K562 (cell line): ENCODE results near the gene SMARCB1. TPM values are rescaled to one million over a fixed set of nuclear protein-coding genes. Genes with fewer than 3 reads are reported as not detected.

Experiments used
- BMI1 ChIP-seq: fragments of 150-350 bp; IDR thresholded peaks from 2 replicates; pipeline ENCODE4 v1.6.1; 2014; ENCODE audit warnings: low read length
- BRD9 ChIP-seq: fragments of 450-650 bp; IDR thresholded peaks from 2 replicates; pipeline ENCODE4 v1.6.1; 2018; ENCODE audit warnings: low read depth; ENCODE audit not compliant: partially characterized antibody
- CBX3 ChIP-seq, 2 experiments: IDR thresholded peaks; 1 replicate in 1 of 2; 2 replicates in 1 of 2; pipeline ENCODE4 v1.6.1; 2012; ENCODE audit warnings: inconsistent platforms in 2 of 2, low read length in 2 of 2, borderline replicate concordance in 1 of 2, control low read depth in 1 of 2
- CGGBP1 ChIP-seq: fragments of 250-450 bp; sonication (Bioruptor Pico); IDR thresholded peaks from 2 replicates; pipeline ENCODE4 v1.9.0; 2021; ENCODE audit warnings: mild to moderate bottlenecking
- CXXC5 ChIP-seq: fragments of 250-450 bp; sonication (Bioruptor Pico); IDR thresholded peaks from 2 replicates; pipeline ENCODE4 v1.8.0; 2022; ENCODE audit warnings: inconsistent platforms, mild to moderate bottlenecking, moderate library complexity
- EGR1 ChIP-seq: fragments of 450-650 bp; conservative IDR thresholded peaks from 2 replicates; pipeline ENCODE4 v1.6.1; 2017; ENCODE audit warnings: mild to moderate bottlenecking
- FIP1L1 ChIP-seq: fragments of 200-400 bp; formaldehyde crosslinking; IDR thresholded peaks from 2 replicates; pipeline ENCODE4 v1.6.1; 2018; ENCODE audit warnings: mild to moderate bottlenecking, low read depth, low read length; ENCODE audit not compliant: poor library complexity, severe bottlenecking
- HDAC8 ChIP-seq: fragments of 450-650 bp; IDR thresholded peaks from 2 replicates; pipeline ENCODE4 v1.6.1; 2016; ENCODE audit warnings: mild to moderate bottlenecking, missing genetic modification characterization, moderate library complexity, missing compliant biosample characterization
- NBN ChIP-seq: fragments of 450-650 bp; IDR thresholded peaks from 2 replicates; pipeline ENCODE4 v1.6.1; 2016; ENCODE audit warnings: low read depth, mild to moderate bottlenecking
- NR2C1 ChIP-seq, 2 experiments: fragments of 450-650 bp; IDR thresholded peaks; 2 replicates each; pipeline ENCODE4 v1.6.1; 2017; ENCODE audit warnings: mild to moderate bottlenecking in 2 of 2, antibody characterized with exemption in 1 of 2, inconsistent platforms in 1 of 2, missing compliant biosample characterization in 1 of 2, missing genetic modification characterization in 1 of 2
- NR4A1 ChIP-seq, 2 experiments: fragments of 250-450 bp in 1 of 2; fragments of 450-650 bp in 1 of 2; sonication (Bioruptor Pico) in 1 of 2; IDR thresholded peaks; 2 replicates each; pipeline versions ENCODE4 v1.4.0 to v1.6.1; 2016 to 2020; ENCODE audit warnings: mild to moderate bottlenecking in 2 of 2, missing compliant biosample characterization in 1 of 2, missing genetic modification characterization in 1 of 2, moderate library complexity in 1 of 2
- OTX1 ChIP-seq: fragments of 450-650 bp; formaldehyde crosslinking; IDR thresholded peaks from 2 replicates; pipeline ENCODE4 v1.4.0; 2022; ENCODE audit warnings: mild to moderate bottlenecking
- PCBP1 ChIP-seq: fragments of 200-400 bp; formaldehyde crosslinking; IDR thresholded peaks from 2 replicates; pipeline ENCODE4 v1.6.1; 2018; ENCODE audit warnings: mild to moderate bottlenecking, low read depth, low read length; ENCODE audit not compliant: poor library complexity, severe bottlenecking
- PKNOX1 ChIP-seq: fragments of 450-650 bp; IDR thresholded peaks from 2 replicates; pipeline ENCODE4 v1.6.1; 2016
- POLR2AphosphoS5 ChIP-seq: IDR thresholded peaks from 2 replicates; pipeline ENCODE4 v1.6.1; 2011; ENCODE audit warnings: mild to moderate bottlenecking, low read depth, low read length, moderate library complexity; ENCODE audit not compliant: control insufficient read depth, insufficient read depth
- TSC22D4 ChIP-seq: fragments of 450-650 bp; IDR thresholded peaks from 2 replicates; pipeline ENCODE4 v1.6.1; 2016; ENCODE audit warnings: missing genetic modification characterization, missing biosample characterization, control low read depth
- ZBTB8A ChIP-seq: fragments of 450-650 bp; IDR thresholded peaks from 2 replicates; pipeline ENCODE4 v1.6.1; 2018; ENCODE audit warnings: mild to moderate bottlenecking, moderate library complexity; ENCODE audit not compliant: partially characterized antibody
- ZBTB9 ChIP-seq: fragments of 450-650 bp; formaldehyde crosslinking; IDR thresholded peaks from 2 replicates; pipeline ENCODE4 v1.4.0; 2020; ENCODE audit warnings: mild to moderate bottlenecking, moderate library complexity
- ZNF589 ChIP-seq: fragments of 200-800 bp; sonication (Bioruptor generic); IDR thresholded peaks from 2 replicates; pipeline ENCODE4 v1.6.1; 2016; ENCODE audit warnings: low read depth, missing genetic modification characterization, missing compliant biosample characterization
- polyA plus RNA-seq, 8 experiments: library from polyadenylated mRNA; depleted of rRNA in 4 of 8; stranded (reverse) in 5 of 8; unstranded in 3 of 8; fragments of >200 nt; fragmentation: Nextera tagmentation in 2 of 8; fragmentation: Illumina TruSeq in 1 of 8; extraction: Ambion mirVana in 2 of 8; extraction: Trizol in 1 of 8; gene quantifications; 2 replicates each; pipeline versions ENCODE4 v1.2.1 to v1.2.3, GENCODE V29; 2011 to 2014; ENCODE audit warnings: inconsistent platforms in 1 of 8, missing spikeins in 1 of 8
- total RNA-seq, 7 experiments: library from RNA; depleted of rRNA in 6 of 7; stranded (reverse); fragments of >200 nt in 6 of 7; fragmentation: Illumina TruSeq in 2 of 7; extraction: Trizol in 2 of 7; gene quantifications; 2 replicates each; pipeline versions ENCODE4 v1.2.1 to v1.2.3, GENCODE V29; 2011 to 2021; ENCODE audit warnings: low replicate concordance in 1 of 7
- TF ChIP-seq, protein P1 (sequence below): fragments of 250-450 bp; sonication (Bioruptor Pico); IDR thresholded peaks from 2 replicates; pipeline ENCODE4 v1.8.0; 2021; ENCODE audit warnings: borderline replicate concordance, mild to moderate bottlenecking, moderate library complexity; ENCODE audit not compliant: poor library complexity, severe bottlenecking
- TF ChIP-seq, protein P2 (sequence below): fragments of 200-800 bp; sonication (Bioruptor generic); IDR thresholded peaks from 2 replicates; pipeline ENCODE4 v1.6.1; 2017; ENCODE audit warnings: missing genetic modification characterization, missing compliant biosample characterization

The SMARCB1 gene
- total and polyA plus RNA-seq, 9 of the 15 experiments (the other 6 are each of a cell fraction or from before 2014, with no cell fraction given) = 1.2 to 113 (median 65.4) TPM

DNA sequence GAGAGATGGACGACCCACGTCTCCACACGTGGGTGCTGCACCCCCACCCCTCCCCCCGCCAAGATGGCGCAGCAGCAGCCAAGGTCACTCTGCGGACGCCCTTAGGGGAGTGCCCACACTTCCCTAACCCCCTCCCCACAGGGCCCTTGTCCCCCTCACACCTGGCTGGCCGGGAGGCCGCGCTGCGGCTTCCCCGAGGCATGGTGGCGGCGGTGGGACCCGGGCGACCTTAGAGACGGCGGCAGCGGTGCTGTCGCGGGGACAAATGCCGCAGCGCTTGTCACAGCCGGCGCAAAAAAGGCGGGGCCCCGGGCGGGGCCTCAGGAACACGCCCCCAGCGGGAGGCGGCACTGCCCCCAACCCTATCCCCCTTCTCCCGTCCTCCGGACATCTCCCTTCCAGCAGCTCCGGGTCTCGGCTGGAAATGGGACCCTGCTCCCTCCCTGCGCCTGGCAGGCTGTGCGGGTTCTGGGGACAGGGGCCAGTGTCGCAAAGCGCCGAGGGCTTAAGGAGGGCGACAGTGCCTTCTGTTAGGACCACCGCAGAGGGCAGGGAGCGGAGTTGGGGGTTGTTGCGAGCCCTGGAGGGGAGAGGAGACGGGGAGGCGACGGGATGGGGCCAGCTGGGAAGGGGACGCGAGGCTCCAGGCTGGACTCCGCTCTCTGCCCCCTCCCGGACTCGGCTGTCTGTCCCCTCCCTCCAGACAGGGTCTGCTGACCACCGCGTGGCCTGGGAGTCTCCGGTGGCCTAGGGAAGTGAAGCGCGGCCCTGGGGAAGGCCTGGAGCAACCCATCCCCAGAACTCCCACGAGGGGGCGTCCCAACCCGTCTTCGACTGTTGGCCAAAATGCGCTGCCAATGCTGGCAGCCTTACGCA, 18.9 kb upstream of the SMARCB1 start, which contains the start of gene CHCHD10 (continued):
- TF ChIP-seq ZBTB9 (CRISPR knock-in tag) = peak; percentile 86
- no peak for TF ChIP-seq NBN
- TF ChIP-seq NR4A1 (CRISPR knock-in tag; IDR thresholded peaks at IDR 0.05) = 0 out of 2 replicates have a peak, but pooled peaks have one; percentile 24
- peak; percentile 73; the same call in 1 of the 2 replicates for TF ChIP-seq NR4A1 (tag; IDR thresholded peaks at IDR 0.05)
- TF ChIP-seq, protein P1, sequence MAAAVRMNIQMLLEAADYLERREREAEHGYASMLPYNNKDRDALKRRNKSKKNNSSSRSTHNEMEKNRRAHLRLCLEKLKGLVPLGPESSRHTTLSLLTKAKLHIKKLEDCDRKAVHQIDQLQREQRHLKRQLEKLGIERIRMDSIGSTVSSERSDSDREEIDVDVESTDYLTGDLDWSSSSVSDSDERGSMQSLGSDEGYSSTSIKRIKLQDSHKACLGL (CRISPR knock-in tag) = peak; percentile 39
- TF ChIP-seq HDAC8 = peak; percentile 19; the same call in 1 of the 2 replicates
- TF ChIP-seq TSC22D4 (tag) = no peak
- peak; percentile 40 for TF ChIP-seq FIP1L1
- TF ChIP-seq, protein P2, sequence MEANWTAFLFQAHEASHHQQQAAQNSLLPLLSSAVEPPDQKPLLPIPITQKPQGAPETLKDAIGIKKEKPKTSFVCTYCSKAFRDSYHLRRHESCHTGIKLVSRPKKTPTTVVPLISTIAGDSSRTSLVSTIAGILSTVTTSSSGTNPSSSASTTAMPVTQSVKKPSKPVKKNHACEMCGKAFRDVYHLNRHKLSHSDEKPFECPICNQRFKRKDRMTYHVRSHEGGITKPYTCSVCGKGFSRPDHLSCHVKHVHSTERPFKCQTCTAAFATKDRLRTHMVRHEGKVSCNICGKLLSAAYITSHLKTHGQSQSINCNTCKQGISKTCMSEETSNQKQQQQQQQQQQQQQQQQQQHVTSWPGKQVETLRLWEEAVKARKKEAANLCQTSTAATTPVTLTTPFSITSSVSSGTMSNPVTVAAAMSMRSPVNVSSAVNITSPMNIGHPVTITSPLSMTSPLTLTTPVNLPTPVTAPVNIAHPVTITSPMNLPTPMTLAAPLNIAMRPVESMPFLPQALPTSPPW = peak; percentile 84
- TF ChIP-seq PKNOX1 = peak; percentile 36; the same call in 1 of the 2 replicates
- TF ChIP-seq BRD9 = no peak
- peak; percentile 53 for TF ChIP-seq EGR1
- no peak for TF ChIP-seq CBX3 (IDR thresholded peaks at IDR 0.05; ENCODE audit: borderline replicate concordance in 1 of 2, low read length in 2 of 2)
- peak; percentile 14; the same call in 1 of the 2 replicates for TF ChIP-seq NR2C1 (IDR thresholded peaks at IDR 0.05)
- TF ChIP-seq NR2C1 (tag; IDR thresholded peaks at IDR 0.05) = peak; percentile 62; the same call in 1 of the 2 replicates
- TF ChIP-seq ZNF589 (CRISPR knock-in tag) = peak; percentile 77; the same call in 1 of the 2 replicates
- no peak for TF ChIP-seq ZBTB8A
- peak; percentile 68 for TF ChIP-seq CXXC5 (CRISPR knock-in tag)
- peak; percentile 67; the same call in 1 of the 2 replicates for TF ChIP-seq POLR2AphosphoS5
- TF ChIP-seq OTX1 (CRISPR knock-in tag) = no peak
- TF ChIP-seq BMI1 = no peak
- no peak for TF ChIP-seq CGGBP1 (CRISPR knock-in tag)
- peak; percentile 90 for TF ChIP-seq PCBP1
